ENCODE results near the gene MYOZ3. TPM values are rescaled to one million over a fixed set of nuclear protein-coding genes. Genes with fewer than 3 reads are reported as not detected.

The MYOZ3 gene
- total and polyA plus RNA-seq, 2 experiments from 2014 or later: 6.8 to 10.7 TPM

- H3K36me3 ChIP-seq: no peaks in the 10 kb centered on the region
- no peak for TF ChIP-seq CTCF (IDR thresholded peaks at IDR 0.05; ENCODE audit: low read depth, low read length)
- H3K27ac ChIP-seq: no peak overlapping the region
- no peak overlapping the region for H3K4me3 ChIP-seq
- H3K4me1 ChIP-seq (ENCODE audit: low read depth): peaks cover 12% of the 10 kb centered on the region
- H3K9me3 ChIP-seq (ENCODE audit: low read depth): no peaks in the 10 kb centered on the region
- no peak for DNase-seq (ENCODE audit: low read depth in 1 of 2, low spot score in 1 of 2)
- H3K27me3 ChIP-seq: no peaks in the 10 kb centered on the region
These were observed 27.6 kb upstream of the MYOZ3 start for GRCh38 chr5:150633429-150633828.

GRCh38 chr5:150636391-150637244, 24.4 kb upstream of the MYOZ3 start:
- no peak for TF ChIP-seq CTCF (IDR thresholded peaks at IDR 0.05; ENCODE audit: low read depth, low read length)
- no peaks in the 10 kb centered on the region for H3K36me3 ChIP-seq
- H3K4me3 ChIP-seq: no peak overlapping the region
- no peaks in the 10 kb centered on the region for H3K27me3 ChIP-seq
- peak; percentile 44 to 76 for DNase-seq (ENCODE audit: low read depth in 1 of 2, low spot score in 1 of 2)
- peak overlapping the region; percentile 50 for H3K27ac ChIP-seq
- H3K9me3 ChIP-seq (ENCODE audit: low read depth): no peaks in the 10 kb centered on the region
- H3K4me1 ChIP-seq (ENCODE audit: low read depth): peaks cover 6% of the 10 kb centered on the region

- Histone ChIP-seq H3K27ac (peak overlapping the region; percentile 24), H3K9me3 (ENCODE audit: low read depth) (no peaks in the 10 kb centered on the region), H3K27me3 (no peaks in the 10 kb centered on the region), H3K4me3 (no peak overlapping the region), H3K36me3 (no peaks in the 10 kb centered on the region), H3K4me1 (ENCODE audit: low read depth) (peaks cover 11% of the 10 kb centered on the region)
- peak; percentile 58 to 88 for DNase-seq (ENCODE audit: low read depth in 1 of 2, low spot score in 1 of 2)
- TF ChIP-seq CTCF (IDR thresholded peaks at IDR 0.05; ENCODE audit: low read depth, low read length): no peak
These were observed 23.6 kb upstream of the MYOZ3 start for GRCh38 chr5:150637245-150638052.

GRCh38 chr5:150638053-150638444, 23.0 kb upstream of the MYOZ3 start:
- Histone ChIP-seq H3K27ac (peak overlapping the region; percentile 24), H3K4me3 (no peak overlapping the region), H3K9me3 (ENCODE audit: low read depth) (no peaks in the 10 kb centered on the region), H3K27me3 (no peaks in the 10 kb centered on the region), H3K36me3 (no peaks in the 10 kb centered on the region), H3K4me1 (ENCODE audit: low read depth) (peaks cover 17% of the 10 kb centered on the region)
- no peak for TF ChIP-seq CTCF (IDR thresholded peaks at IDR 0.05; ENCODE audit: low read depth, low read length)
- DNase-seq (ENCODE audit: low read depth in 1 of 2, low spot score in 1 of 2): no peak

GRCh38 chr5:150638488-150639376, 22.3 kb upstream of the MYOZ3 start:
- Histone ChIP-seq H3K4me1 (ENCODE audit: low read depth) (peaks cover 19% of the 10 kb centered on the region), H3K9me3 (ENCODE audit: low read depth) (no peaks in the 10 kb centered on the region), H3K27me3 (no peaks in the 10 kb centered on the region), H3K27ac (peak overlapping the region; percentile 5), H3K36me3 (no peaks in the 10 kb centered on the region), H3K4me3 (no peak overlapping the region)
- no peak for DNase-seq (ENCODE audit: low read depth in 1 of 2, low spot score in 1 of 2)
- no peak for TF ChIP-seq CTCF (IDR thresholded peaks at IDR 0.05; ENCODE audit: low read depth, low read length)

All from cardiac muscle cell (in vitro differentiated cells and primary cell).